ENCODE results near the gene GJC3. TPM values are rescaled to one million over a fixed set of nuclear protein-coding genes. Genes with fewer than 3 reads are reported as not detected.

GJC3 gene
- total RNA-seq, 3 donors from 2014 or later = 0.80 to 25.6 (median 6.6) TPM

DNA sequence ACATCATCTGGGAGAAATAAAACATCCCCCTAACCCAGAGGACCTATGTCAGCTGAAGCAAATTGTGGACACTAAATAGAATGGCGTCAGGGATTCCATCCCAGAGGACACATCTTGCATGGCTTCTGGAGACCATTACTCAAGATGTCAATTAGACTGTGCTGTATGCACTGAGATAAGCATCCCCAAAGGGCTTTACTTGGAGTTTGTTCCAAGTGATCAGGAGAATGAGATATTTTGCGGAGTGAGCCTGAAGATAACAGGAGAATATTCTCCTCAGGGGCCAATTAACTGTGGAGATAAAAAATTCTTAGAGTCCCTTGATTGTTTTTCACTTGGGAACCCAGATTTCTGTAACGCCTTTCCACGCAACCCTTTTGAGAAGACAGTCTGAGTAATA, 48.0 kb downstream of the GJC3 start:
- intact Hi-C loops (cut with DNase I; ENCODE audit: low total_unique reads) = loop anchor here (5.0 kb wide), 1 partner anchor 671 kb away; no protein-coding TSS in a partner anchor
- TF ChIP-seq, protein P1, sequence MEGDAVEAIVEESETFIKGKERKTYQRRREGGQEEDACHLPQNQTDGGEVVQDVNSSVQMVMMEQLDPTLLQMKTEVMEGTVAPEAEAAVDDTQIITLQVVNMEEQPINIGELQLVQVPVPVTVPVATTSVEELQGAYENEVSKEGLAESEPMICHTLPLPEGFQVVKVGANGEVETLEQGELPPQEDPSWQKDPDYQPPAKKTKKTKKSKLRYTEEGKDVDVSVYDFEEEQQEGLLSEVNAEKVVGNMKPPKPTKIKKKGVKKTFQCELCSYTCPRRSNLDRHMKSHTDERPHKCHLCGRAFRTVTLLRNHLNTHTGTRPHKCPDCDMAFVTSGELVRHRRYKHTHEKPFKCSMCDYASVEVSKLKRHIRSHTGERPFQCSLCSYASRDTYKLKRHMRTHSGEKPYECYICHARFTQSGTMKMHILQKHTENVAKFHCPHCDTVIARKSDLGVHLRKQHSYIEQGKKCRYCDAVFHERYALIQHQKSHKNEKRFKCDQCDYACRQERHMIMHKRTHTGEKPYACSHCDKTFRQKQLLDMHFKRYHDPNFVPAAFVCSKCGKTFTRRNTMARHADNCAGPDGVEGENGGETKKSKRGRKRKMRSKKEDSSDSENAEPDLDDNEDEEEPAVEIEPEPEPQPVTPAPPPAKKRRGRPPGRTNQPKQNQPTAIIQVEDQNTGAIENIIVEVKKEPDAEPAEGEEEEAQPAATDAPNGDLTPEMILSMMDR (IDR thresholded peaks at IDR 0.05) = no peak
- no peak for TF ChIP-seq POLR2AphosphoS5 (IDR thresholded peaks at IDR 0.05)
- no peak for TF ChIP-seq POLR2A (IDR thresholded peaks at IDR 0.05)
- no peak overlapping the region for H3K27ac ChIP-seq

DNA sequence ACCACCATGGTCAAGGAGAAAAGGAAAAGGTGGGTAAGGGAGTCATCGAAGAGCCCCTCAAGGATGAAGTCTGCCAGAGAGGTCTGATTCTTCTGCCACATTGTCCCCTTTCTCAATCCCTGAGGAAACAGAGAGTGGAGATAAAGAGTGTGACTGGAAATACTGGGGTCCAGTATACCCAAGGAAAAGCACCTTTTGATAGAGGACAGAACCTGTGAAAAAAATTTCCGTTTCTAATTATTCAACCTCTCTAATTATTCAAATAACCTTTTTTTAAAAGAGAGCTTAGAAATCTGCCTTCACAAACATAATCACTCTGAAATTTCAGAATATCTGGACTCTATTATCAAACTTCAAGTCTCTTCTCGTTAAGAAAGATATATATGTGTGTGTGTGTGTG, 52.5 kb downstream of the GJC3 start, which contains the start of gene OR2AE1:
TSS of gene OR2AE1 (minus strand) at position 101 of the 400 bp plus-strand sequence. CDS start at position 101, 0 bp downstream.
- Histone ChIP-seq H3K36me3 (no peaks in the 10 kb centered on the region), H3K9me3 (no peaks in the 10 kb centered on the region), H3K4me3 (no peak within 1 kb of the TSS), H3K4me1 (no peaks in the 10 kb centered on the region), H3K27ac (no peak within 1 kb of the TSS), H3K27me3 (no peaks in the 10 kb centered on the region)
- no peak for TF ChIP-seq POLR2AphosphoS5 (IDR thresholded peaks at IDR 0.05)
- TF ChIP-seq, protein P1 (IDR thresholded peaks at IDR 0.05) = no peak
- TF ChIP-seq POLR2A (IDR thresholded peaks at IDR 0.05) = no peak
- intact Hi-C loops (cut with DNase I; ENCODE audit: low total_unique reads) = no loop called here
- DNase-seq (ENCODE audit: low spot score in 2 of 2) = no peak

More for the DNA sequence above, 48.0 kb downstream of the GJC3 start:
- no peaks in the 10 kb centered on the region for H3K27me3 ChIP-seq
- peaks cover 0 to 5% of the 10 kb centered on the region in 2 donors for H3K9me3 ChIP-seq
- H3K4me1 ChIP-seq = no peaks in the 10 kb centered on the region
- no peak for DNase-seq (ENCODE audit: low spot score in 2 of 2)
- no peaks in the 10 kb centered on the region for H3K36me3 ChIP-seq
- no peak overlapping the region for H3K4me3 ChIP-seq

DNA sequence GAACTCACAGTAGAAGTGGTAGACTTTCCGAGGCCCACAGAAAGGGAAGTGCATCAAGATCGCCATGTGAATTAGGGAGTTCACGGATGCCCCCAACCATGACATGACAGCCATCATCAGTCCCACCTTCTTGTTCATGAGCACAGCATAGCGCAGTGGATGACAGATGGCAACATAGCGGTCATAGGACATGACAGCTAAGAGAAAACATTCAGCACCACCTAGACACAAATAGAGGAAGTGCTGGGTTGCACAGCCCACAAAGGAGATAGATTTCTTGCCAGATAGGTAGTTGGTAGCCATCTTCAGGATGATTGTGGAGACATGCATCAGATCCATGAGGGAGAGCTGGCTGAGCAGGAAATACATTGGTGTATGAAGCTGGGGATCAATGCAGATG, 52.9 kb downstream of the GJC3 start:
- no peaks in the 10 kb centered on the region for H3K4me1 ChIP-seq
- no peaks in the 10 kb centered on the region for H3K36me3 ChIP-seq
- H3K4me3 ChIP-seq = no peak overlapping the region
- H3K9me3 ChIP-seq = no peaks in the 10 kb centered on the region
- no peak for DNase-seq (ENCODE audit: low spot score in 2 of 2)
- intact Hi-C loops (cut with DNase I; ENCODE audit: low total_unique reads) = no loop called here
- TF ChIP-seq POLR2A (IDR thresholded peaks at IDR 0.05) (no peak), POLR2AphosphoS5 (IDR thresholded peaks at IDR 0.05) (no peak)
- TF ChIP-seq, protein P1 (IDR thresholded peaks at IDR 0.05) = no peak
- no peaks in the 10 kb centered on the region for H3K27me3 ChIP-seq
- no peak overlapping the region for H3K27ac ChIP-seq

Other genes with a start within 250 kb of the GJC3 start
- 10 to 100 TPM in 2 of 3 donors, 1 to 10 TPM in 1; 8.5 to 25.9 (median 15.4) TPM for gene CYP3A5, start 249.6 kb downstream of the GJC3 start, total RNA-seq
- 1 to 10 TPM in 2 of 3 donors, not detected in 1; 1.5 to 2.3 TPM for gene CYP3A7, start 194.4 kb downstream of the GJC3 start, total RNA-seq
- gene CYP3A4, start 145.4 kb downstream of the GJC3 start, total RNA-seq = under 1 TPM; 0.33 to 0.64 (median 0.59) TPM
- not detected for gene CYP3A43, start 101.6 kb downstream of the GJC3 start, total RNA-seq
- under 1 TPM; 0.32 to 0.98 (median 0.88) TPM for gene OR2AE1, start 52.6 kb downstream of the GJC3 start, total RNA-seq
- 10 to 100 TPM; 46.1 to 65.9 (median 57.7) TPM for gene TRIM4, start 10.1 kb downstream of the GJC3 start, total RNA-seq
- 1,000 to 10,000 TPM in 2 of 3 donors, 10 to 100 TPM in 1; 40.0 to 4,981 (median 3,161) TPM for gene AZGP1, start 46.4 kb upstream of the GJC3 start, total RNA-seq
- gene ZKSCAN1, start 86.0 kb upstream of the GJC3 start, total RNA-seq = 10 to 100 TPM; 30.6 to 65.1 (median 52.4) TPM
- gene ZSCAN21, start 120.2 kb upstream of the GJC3 start, total RNA-seq = 10 to 100 TPM; 12.8 to 21.8 (median 13.0) TPM
- 10 to 100 TPM; 19.4 to 43.6 (median 31.5) TPM for gene ZNF3, start 152.1 kb upstream of the GJC3 start, total RNA-seq
- gene COPS6, start 159.3 kb upstream of the GJC3 start, total RNA-seq = 10 to 100 TPM; 40.8 to 73.4 (median 49.6) TPM
- gene MCM7, start 171.8 kb upstream of the GJC3 start, total RNA-seq = 10 to 100 TPM; 46.9 to 51.7 (median 50.1) TPM
- 10 to 100 TPM; 13.8 to 23.3 (median 18.7) TPM for gene AP4M1, start 172.0 kb upstream of the GJC3 start, total RNA-seq
- gene TAF6, start 189.7 kb upstream of the GJC3 start, total RNA-seq = 10 to 100 TPM; 31.5 to 35.0 (median 34.4) TPM
- gene CNPY4, start 190.0 kb upstream of the GJC3 start, total RNA-seq = 10 to 100 TPM in 2 of 3 donors, 1 to 10 TPM in 1; 7.2 to 11.8 (median 11.3) TPM
- 1 to 10 TPM; 2.7 to 6.9 (median 4.5) TPM for gene MBLAC1, start 197.3 kb upstream of the GJC3 start, total RNA-seq
- 100 to 1,000 TPM; 154 to 285 (median 207) TPM for gene LAMTOR4, start 219.3 kb upstream of the GJC3 start, total RNA-seq
- 10 to 100 TPM in 2 of 3 donors, 1 to 10 TPM in 1; 3.4 to 16.1 (median 12.6) TPM for gene TRAPPC14, start 229.1 kb upstream of the GJC3 start, total RNA-seq
- 1 to 10 TPM in 2 of 3 donors, under 1 TPM in 1; 0.98 to 2.5 (median 1.9) TPM for gene GAL3ST4, start 239.0 kb upstream of the GJC3 start, total RNA-seq
- 1 to 10 TPM; 1.4 to 3.6 (median 3.4) TPM for gene GPC2, start 247.8 kb upstream of the GJC3 start, total RNA-seq
- 1 to 10 TPM in 2 of 3 donors, under 1 TPM in 1; 0.80 to 3.3 (median 1.3) TPM for gene STAG3, start 248.3 kb upstream of the GJC3 start, total RNA-seq